RWPE1 (cell line): ENCODE measurements around the gene RBM12.

ENCODE experiments used
- CTCF ChIA-PET: fragments of 350-600 bp; sonication (Branson Sonifier 250); formaldehyde crosslinking; extraction: SDS; loops from one replicate; lab custom pipeline; 2021; lab: Yijun Ruan, JAX
- POLR2A ChIA-PET: fragments of 400-600 bp; formaldehyde crosslinking; extraction: SDS; loops from one replicate; lab custom pipeline; 2020; ENCODE audit warnings: antibody characterized with exemption; ENCODE audit not compliant: low non-redundant PET; lab: Yijun Ruan, JAX
- DNase-seq: peaks from one replicate; pipeline ENCODE4 v3.0.0; 2012; ENCODE audit warnings: low spot score
- H3K27ac ChIP-seq: fragments of 450-650 bp; 2 replicates; pipeline ENCODE4 v1.5.1; 2017
- TF ChIP-seq, protein P1 (sequence below): fragments of 450-650 bp; conservative IDR thresholded peaks from 2 replicates; pipeline ENCODE4 v1.5.1; 2017; ENCODE audit warnings: low read depth, mild to moderate bottlenecking

RBM12 gene

DNA sequence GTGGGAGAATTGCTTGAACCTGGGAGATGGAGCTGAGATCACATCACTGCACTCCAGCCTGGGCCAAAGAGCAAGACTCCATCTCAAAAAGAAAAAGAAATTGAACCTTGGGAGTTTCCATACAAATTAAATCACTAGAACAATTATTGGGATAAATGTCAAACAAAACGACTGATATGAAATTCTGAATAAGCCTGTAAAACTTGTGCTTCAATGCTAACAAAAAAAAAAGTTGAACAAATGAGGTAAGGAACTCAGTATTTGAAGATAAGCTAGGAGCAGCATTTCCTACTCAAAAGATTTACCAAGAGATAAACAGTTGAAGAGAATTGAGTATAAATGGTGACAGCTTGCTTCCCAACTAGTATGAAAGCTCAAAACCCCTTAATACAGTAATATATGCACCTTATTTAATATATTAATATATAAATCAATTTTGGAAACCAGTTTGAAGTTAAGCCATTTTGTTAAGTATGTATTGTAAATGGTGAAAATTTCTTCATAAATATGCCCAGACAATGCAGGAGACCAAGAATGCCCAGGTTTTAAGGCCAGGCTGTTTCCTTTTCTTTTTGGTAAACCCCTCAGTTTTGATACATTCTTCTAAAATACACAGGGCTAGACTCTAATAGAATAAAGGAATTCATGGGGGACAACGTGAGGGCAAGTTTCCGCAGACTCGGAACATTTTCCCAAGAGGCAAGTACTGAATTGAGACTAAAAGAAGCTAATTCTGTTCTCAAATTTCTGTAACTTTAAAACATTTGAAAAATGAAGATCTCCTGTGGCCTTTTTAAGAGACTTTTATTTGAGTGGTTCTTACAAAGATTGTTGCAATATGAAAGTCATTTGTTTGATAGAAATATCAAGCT lies 38.4 kb upstream of the RBM12 start:
- POLR2A ChIA-PET, result interaction anchor here (0.6 to 1.4 kb wide), 2 partner anchors 39 to 262 kb away, joined by 3 read pairs; partner anchors contain the start of gene RBM39
- no peak for DNase-seq
- peak overlapping the region; percentile 59 for H3K27ac ChIP-seq
- TF ChIP-seq, protein P1, sequence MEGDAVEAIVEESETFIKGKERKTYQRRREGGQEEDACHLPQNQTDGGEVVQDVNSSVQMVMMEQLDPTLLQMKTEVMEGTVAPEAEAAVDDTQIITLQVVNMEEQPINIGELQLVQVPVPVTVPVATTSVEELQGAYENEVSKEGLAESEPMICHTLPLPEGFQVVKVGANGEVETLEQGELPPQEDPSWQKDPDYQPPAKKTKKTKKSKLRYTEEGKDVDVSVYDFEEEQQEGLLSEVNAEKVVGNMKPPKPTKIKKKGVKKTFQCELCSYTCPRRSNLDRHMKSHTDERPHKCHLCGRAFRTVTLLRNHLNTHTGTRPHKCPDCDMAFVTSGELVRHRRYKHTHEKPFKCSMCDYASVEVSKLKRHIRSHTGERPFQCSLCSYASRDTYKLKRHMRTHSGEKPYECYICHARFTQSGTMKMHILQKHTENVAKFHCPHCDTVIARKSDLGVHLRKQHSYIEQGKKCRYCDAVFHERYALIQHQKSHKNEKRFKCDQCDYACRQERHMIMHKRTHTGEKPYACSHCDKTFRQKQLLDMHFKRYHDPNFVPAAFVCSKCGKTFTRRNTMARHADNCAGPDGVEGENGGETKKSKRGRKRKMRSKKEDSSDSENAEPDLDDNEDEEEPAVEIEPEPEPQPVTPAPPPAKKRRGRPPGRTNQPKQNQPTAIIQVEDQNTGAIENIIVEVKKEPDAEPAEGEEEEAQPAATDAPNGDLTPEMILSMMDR, result no peak
- CTCF ChIA-PET, result interaction anchor here (0.6 to 1.4 kb wide), 3 partner anchors 9 to 690 kb away, joined by 3 read pairs; no protein-coding TSS in a partner anchor

DNA sequence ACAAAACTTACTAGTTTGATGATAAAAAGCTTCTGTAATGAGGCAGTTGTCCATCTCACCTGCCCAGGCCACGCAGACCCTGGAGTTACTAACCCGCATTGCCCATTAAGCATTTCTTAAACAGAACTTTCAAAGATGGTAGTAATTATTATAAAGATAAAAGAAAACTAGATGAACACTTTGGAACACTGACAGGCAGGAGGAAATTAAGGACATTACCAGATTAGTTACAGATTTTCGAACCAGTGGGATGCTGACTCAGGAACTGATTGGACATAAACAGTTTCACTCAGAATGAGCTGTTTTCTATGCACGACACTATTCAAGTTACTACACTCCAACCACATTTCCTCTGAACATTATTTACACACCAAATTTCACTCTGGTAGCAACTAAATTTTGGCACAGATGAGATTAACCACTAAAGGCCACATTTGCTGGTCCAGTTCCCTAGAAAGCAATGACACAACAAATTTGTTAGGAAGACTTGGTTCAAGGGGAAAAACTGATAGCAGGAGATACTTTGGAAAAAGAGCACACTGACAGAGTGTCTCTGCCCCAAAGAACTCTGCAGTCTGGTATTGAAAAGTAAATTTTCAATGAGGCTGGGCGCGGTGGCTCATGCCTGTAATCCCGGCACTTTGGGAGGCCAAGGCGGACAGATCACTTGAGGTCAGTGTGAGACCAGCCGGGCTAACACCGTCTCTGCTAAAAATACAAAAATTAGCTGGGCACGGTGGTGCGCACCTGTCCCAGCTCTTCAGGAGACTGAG lies 37.5 kb upstream of the RBM12 start:
- no peak for DNase-seq
- peak overlapping the region; percentile 59 for H3K27ac ChIP-seq
- ChIA-PET POLR2A (interaction anchor here (0.6 to 1.4 kb wide), 2 partner anchors 40 to 263 kb away, joined by 3 read pairs; partner anchors contain the start of gene RBM39), CTCF (interaction anchor here (0.5 to 1.4 kb wide), 6 partner anchors 10 to 689 kb away, joined by 3 to 4 read pairs (median 3); no protein-coding TSS in a partner anchor)
- TF ChIP-seq, protein P1, result no peak

DNA sequence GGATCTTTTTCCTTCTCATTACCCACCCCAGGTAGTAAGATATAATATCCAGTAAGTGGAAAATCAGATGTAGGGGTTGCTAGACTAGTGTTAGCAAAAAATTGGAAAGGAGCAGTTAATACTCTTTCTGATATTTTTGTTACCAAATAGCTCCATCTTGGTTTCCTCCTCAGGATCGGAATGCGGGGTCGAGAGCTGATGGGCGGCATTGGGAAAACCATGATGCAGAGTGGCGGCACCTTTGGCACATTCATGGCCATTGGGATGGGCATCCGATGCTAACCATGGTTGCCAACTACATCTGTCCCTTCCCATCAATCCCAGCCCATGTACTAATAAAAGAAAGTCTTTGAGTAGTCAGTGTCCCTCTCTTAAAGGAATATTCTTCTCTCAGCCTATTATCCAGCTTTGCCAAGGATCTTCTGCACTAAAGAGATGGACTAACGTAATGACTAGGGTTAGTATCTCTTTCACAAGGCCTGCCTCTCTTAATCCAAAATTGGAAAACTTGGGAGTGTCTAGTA lies 36.0 kb upstream of the RBM12 start:
- TF ChIP-seq, protein P1, result no peak
- H3K27ac ChIP-seq, result peak overlapping the region; percentile 59
- peak; percentile 45 for DNase-seq
- ChIA-PET POLR2A (no interaction called here), CTCF (interaction anchor here (0.5 to 0.7 kb wide), 3 partner anchors 70 to 1588 kb away, joined by 3 read pairs; no protein-coding TSS in a partner anchor)

DNA sequence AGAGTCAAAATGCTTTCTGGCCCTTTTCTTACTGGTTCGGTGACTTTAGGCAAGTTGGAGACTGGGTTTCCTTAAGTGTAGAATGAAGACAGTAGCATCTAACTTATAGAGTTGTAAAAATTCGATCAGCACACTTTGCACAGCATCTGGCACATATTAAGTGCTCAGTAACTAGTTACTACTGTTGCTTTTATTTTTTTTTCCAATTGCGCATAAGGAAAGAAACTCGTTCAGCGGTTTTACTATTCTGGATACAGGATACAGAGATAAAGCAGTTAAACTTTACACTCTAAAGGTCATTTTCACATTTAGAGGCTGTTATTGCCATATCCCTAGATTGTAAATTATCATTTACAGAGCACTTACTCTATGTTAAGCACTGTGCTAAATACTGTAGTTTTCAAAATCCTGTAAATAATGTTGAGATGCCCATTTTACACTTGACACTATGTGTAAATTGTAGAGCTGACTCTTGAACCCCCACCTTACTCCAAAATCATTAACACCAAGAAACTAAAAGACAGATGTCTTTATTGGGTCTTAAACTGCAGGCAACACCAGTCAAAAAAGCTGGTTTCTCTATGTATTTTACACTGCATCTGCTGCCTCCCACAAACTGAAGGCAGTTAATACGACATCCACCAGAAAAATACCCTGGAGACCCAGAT lies 35.4 kb upstream of the RBM12 start:
- CTCF ChIA-PET, result interaction anchor here (0.5 to 0.7 kb wide), 4 partner anchors 70 to 1589 kb away, joined by 3 read pairs; no protein-coding TSS in a partner anchor
- TF ChIP-seq, protein P1, result no peak

DNA sequence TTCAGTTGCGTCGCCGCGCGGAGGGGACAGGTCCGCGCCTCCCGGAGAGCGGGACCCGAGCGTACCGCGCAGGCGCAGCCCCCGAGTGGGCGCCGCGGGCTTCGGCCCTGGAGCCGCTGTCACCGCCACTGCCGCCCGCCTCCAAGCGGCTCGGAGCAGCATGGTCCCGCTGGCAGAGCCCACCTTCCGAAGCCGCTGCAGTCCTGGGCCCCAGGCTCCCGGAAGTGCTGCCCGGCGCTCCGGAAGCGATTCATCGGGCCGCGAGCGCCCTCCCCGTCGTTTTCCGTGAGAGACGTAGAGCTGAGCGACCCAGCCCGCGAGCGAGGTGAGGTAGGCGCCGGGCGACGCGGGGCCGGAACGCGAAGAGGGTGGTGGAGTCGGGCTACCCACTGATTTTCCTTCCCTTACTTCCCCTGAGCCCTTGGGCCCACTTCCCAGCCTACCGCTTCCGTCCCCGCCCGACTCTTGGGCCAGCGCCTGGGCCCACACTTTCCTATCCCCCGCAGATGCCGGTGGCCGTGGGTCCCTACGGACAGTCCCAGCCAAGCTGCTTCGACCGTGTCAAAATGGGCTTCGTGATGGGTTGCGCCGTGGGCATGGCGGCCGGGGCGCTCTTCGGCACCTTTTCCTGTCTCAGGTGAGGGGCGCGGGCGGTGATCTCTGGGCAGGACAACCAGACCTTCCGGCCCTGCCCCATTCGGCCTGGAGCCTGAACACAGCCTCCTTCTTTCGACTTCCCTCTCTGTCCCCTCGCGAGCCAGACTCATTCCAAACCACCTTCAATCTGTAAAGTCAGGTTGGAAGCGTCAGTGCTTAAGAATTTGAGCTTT lies 34.6 kb upstream of the RBM12 start, which contains the start of the genes NFS1 and ROMO1:
NFS1 (minus strand) TSS at position 226 of the 830 bp plus-strand sequence; CDS start at position 162, 64 bp downstream.
ROMO1 (plus strand) TSS at position 279 of the 830 bp plus-strand sequence; CDS start at position 507, 228 bp downstream.
- ChIA-PET CTCF (interaction anchor here (0.7 kb wide), 2 partner anchors 10 to 235 kb away, joined by 3 read pairs; no protein-coding TSS in a partner anchor), POLR2A (interaction anchor here (0.5 to 0.8 kb wide), 2 partner anchors 94 to 386 kb away, joined by 3 read pairs; no protein-coding TSS in a partner anchor)
- H3K27ac ChIP-seq, result peak within 1 kb of the TSS; percentile 92
- peak; percentile 96 for DNase-seq
- TF ChIP-seq, protein P1, result no peak

More for the DNA sequence above, 35.4 kb upstream of the RBM12 start:
- POLR2A ChIA-PET, result no interaction called here
- H3K27ac ChIP-seq, result peak overlapping the region; percentile 92
- DNase-seq, result no peak
